A549 (cell line): ENCODE measurements around the gene PTCD2. TPM values are rescaled to one million over a fixed set of nuclear protein-coding genes. Genes with fewer than 3 reads are reported as not detected.

Experiments
- ATAC-seq, 2 experiments: fragments of 200-7000 bp in 1 of 2; fragments of >200 bp in 1 of 2; cut with Nextera tagmentation in 1 of 2; cut with Tn5 transposase in 1 of 2; 3 replicates each; pipeline versions ENCODE4 v1.8.0 to v1.9.1; 2018 to 2020; ENCODE audit warnings: mild to moderate bottlenecking in 1 of 2, moderate library complexity in 1 of 2
- CTCF ChIA-PET: fragments of 300-600 bp; sonication (Branson Sonifier 250); formaldehyde crosslinking; extraction: SDS; loops from one replicate; lab custom pipeline; 2021; ENCODE audit warnings: antibody characterized with exemption, inconsistent platforms; lab: Yijun Ruan, JAX
- POLR2A ChIA-PET: fragments of 350-600 bp; formaldehyde crosslinking; extraction: SDS; loops from one replicate; lab custom pipeline; 2021; ENCODE audit warnings: antibody characterized with exemption, inconsistent platforms; lab: Yijun Ruan, JAX
- DNase-seq, 2 experiments: peaks; one replicate each; pipeline versions ENCODE4 v3.0.0 to v3.0.0-alpha.2; 2011 to 2016; ENCODE audit warnings: low read depth in 1 of 2, low spot score in 1 of 2
- FAIRE-seq: peaks from 2 replicates; lab custom pipeline; 2011; peaks lifted over from hg19 to GRCh38; lab: Jason Lieb, UNC
- H3K27ac ChIP-seq, 2 experiments: fragments of >200 bp; sonication (Bioruptor Twin); formaldehyde crosslinking; 3 replicates each; pipeline ENCODE4 v1.5.1; 2016 to 2017
- H3K4me1 ChIP-seq: fragments of >200 bp; sonication (Bioruptor Twin); formaldehyde crosslinking; 3 replicates; pipeline ENCODE4 v1.6.1; 2016
- H3K4me2 ChIP-seq: fragments of >200 bp; sonication (Bioruptor Twin); formaldehyde crosslinking; 3 replicates; pipeline ENCODE4 v1.6.1; 2016
- H3K4me3 ChIP-seq: fragments of >200 bp; sonication (Bioruptor Twin); formaldehyde crosslinking; 3 replicates; pipeline ENCODE4 v1.5.1; 2016
- H3K9me3 ChIP-seq: fragments of >200 bp; sonication (Bioruptor Twin); formaldehyde crosslinking; 3 replicates; pipeline ENCODE4 v1.6.1; 2016
- CBX8 ChIP-seq: fragments of 200-600 bp; sonication (generic); IDR thresholded peaks from 2 replicates; pipeline ENCODE4 v1.6.1; 2016
- CHD2 ChIP-seq: fragments of 150-350 bp; IDR thresholded peaks from 2 replicates; pipeline ENCODE4 v1.6.1; 2014; ENCODE audit warnings: low read length; ENCODE audit not compliant: partially characterized antibody
- CHD4 ChIP-seq: fragments of 200-600 bp; sonication (generic); IDR thresholded peaks from 2 replicates; pipeline ENCODE4 v1.6.1; 2016; ENCODE audit warnings: antibody characterized with exemption, mild to moderate bottlenecking, borderline replicate concordance
- EHF ChIP-seq: fragments of 250-450 bp; sonication (Bioruptor Pico); IDR thresholded peaks from 2 replicates; pipeline ENCODE4 v1.5.0; 2020; ENCODE audit warnings: mild to moderate bottlenecking
- EP300 ChIP-seq, 2 experiments: fragments of >200 bp; sonication (Bioruptor Twin); formaldehyde crosslinking; IDR thresholded peaks; 2 replicates in 1 of 2; 3 replicates in 1 of 2; pipeline ENCODE4 v1.6.1; 2016 to 2017
- FOSB ChIP-seq: fragments of 250-450 bp; sonication (Bioruptor Pico); IDR thresholded peaks from 2 replicates; pipeline ENCODE4 v1.5.0; 2020; ENCODE audit warnings: mild to moderate bottlenecking, moderate library complexity
- FOSL2 ChIP-seq, 2 experiments: fragments of 450-650 bp in 1 of 2; fragments of >200 bp in 1 of 2; sonication (Bioruptor Twin) in 1 of 2; formaldehyde crosslinking; IDR thresholded peaks; 2 replicates each; pipeline versions ENCODE4 v1.5.0 to v1.6.1; 2016 to 2020; ENCODE audit warnings: mild to moderate bottlenecking in 1 of 2, moderate library complexity in 1 of 2
- HDAC2 ChIP-seq: fragments of 200-600 bp; sonication (generic); IDR thresholded peaks from 2 replicates; pipeline ENCODE4 v1.6.1; 2016
- JUNB ChIP-seq: fragments of >200 bp; sonication (Bioruptor Twin); formaldehyde crosslinking; IDR thresholded peaks from 2 replicates; pipeline ENCODE4 v1.6.1; 2016
- MAZ ChIP-seq: fragments of 150-350 bp; IDR thresholded peaks from 2 replicates; pipeline ENCODE4 v1.6.1; 2014; ENCODE audit warnings: antibody characterized with exemption, low read depth, low read length, borderline replicate concordance
- MYC ChIP-seq: IDR thresholded peaks from 2 replicates; pipeline ENCODE4 v1.6.1; 2012; ENCODE audit warnings: mild to moderate bottlenecking, inconsistent platforms, low read length, improper control_type of control experiment, borderline replicate concordance
- NPAS2 ChIP-seq: fragments of 250-450 bp; sonication (Bioruptor Pico); IDR thresholded peaks from 2 replicates; pipeline ENCODE4 v1.8.0; 2022; ENCODE audit warnings: mild to moderate bottlenecking, moderate library complexity, borderline replicate concordance
- RAD21 ChIP-seq, 2 experiments: fragments of >200 bp in 1 of 2; sonication (Bioruptor Twin) in 1 of 2; formaldehyde crosslinking in 1 of 2; IDR thresholded peaks in 1 of 2; conservative IDR thresholded peaks in 1 of 2; 2 replicates in 1 of 2; 3 replicates in 1 of 2; pipeline ENCODE4 v1.6.1; 2012 to 2018; ENCODE audit warnings: inconsistent platforms in 1 of 2
- SMC3 ChIP-seq: fragments of >200 bp; sonication (Bioruptor Twin); formaldehyde crosslinking; IDR thresholded peaks from 3 replicates; pipeline ENCODE4 v1.6.1; 2018; ENCODE audit warnings: inconsistent platforms
- TFCP2L1 ChIP-seq: fragments of 250-450 bp; sonication (Bioruptor Pico); IDR thresholded peaks from 2 replicates; pipeline ENCODE4 v1.5.0; 2021; ENCODE audit warnings: mild to moderate bottlenecking
- ZNF302 ChIP-seq: fragments of 250-450 bp; sonication (Bioruptor Pico); IDR thresholded peaks from 2 replicates; pipeline ENCODE4 v1.9.0; 2021; ENCODE audit warnings: inconsistent platforms, mild to moderate bottlenecking, moderate library complexity
- whole genome bisulfite sequencing: methylation state at CpG from one replicate; pipeline ENCODE4 v1.1.6; 2017; ENCODE audit errors: missing lambda C conversion rate; 5-methylcytosine and 5-hydroxymethylcytosine counted together
- polyA plus RNA-seq, 4 experiments: library from polyadenylated mRNA; depleted of rRNA in 3 of 4; stranded (reverse); fragments of >200 nt; fragmentation: RNase III in 1 of 4; extraction: RNeasy Plus Mini Kit Qiagen cat#74134 plus additional on column Dnase treatment in 1 of 4; gene quantifications; 2 replicates in 3 of 4; 3 replicates in 1 of 4; pipeline ENCODE4 v1.2.3, GENCODE V29; 2011 to 2017
- TF ChIP-seq, protein P1 (sequence below): fragments of 450-650 bp; IDR thresholded peaks from 2 replicates; pipeline ENCODE4 v1.6.1; 2014; ENCODE audit warnings: antibody characterized with exemption
- TF ChIP-seq, protein P2 (sequence below): fragments of >200 bp; sonication (Bioruptor Twin); formaldehyde crosslinking; IDR thresholded peaks from 3 replicates; pipeline ENCODE4 v1.5.1; 2016
- TF ChIP-seq, protein P3 (sequence below): fragments of >200 bp; sonication (Bioruptor Twin); formaldehyde crosslinking; IDR thresholded peaks from 2 replicates; pipeline ENCODE4 v1.6.1; 2016
- TF ChIP-seq, protein P4 (sequence below): fragments of 250-450 bp; sonication (Bioruptor Pico); IDR thresholded peaks from 2 replicates; pipeline ENCODE4 v1.5.0; 2021; ENCODE audit warnings: mild to moderate bottlenecking, moderate library complexity, borderline replicate concordance
- TF ChIP-seq, protein P5 (sequence below): fragments of 200-600 bp; sonication (generic); IDR thresholded peaks from 2 replicates; pipeline ENCODE4 v1.6.1; 2016; ENCODE audit warnings: antibody characterized with exemption, mild to moderate bottlenecking, moderate library complexity
- TF ChIP-seq, protein P6 (sequence below): IDR thresholded peaks from 2 replicates; pipeline ENCODE4 v1.6.1; 2012
- TF ChIP-seq, protein P7 (sequence below): IDR thresholded peaks from 2 replicates; pipeline ENCODE4 v1.6.1; 2012; ENCODE audit warnings: low read depth, borderline replicate concordance

Gene PTCD2
- polyA plus RNA-seq, 2 of the 4 experiments (the other 2 are of a cell fraction), result 13.2 to 31.1 TPM

DNA sequence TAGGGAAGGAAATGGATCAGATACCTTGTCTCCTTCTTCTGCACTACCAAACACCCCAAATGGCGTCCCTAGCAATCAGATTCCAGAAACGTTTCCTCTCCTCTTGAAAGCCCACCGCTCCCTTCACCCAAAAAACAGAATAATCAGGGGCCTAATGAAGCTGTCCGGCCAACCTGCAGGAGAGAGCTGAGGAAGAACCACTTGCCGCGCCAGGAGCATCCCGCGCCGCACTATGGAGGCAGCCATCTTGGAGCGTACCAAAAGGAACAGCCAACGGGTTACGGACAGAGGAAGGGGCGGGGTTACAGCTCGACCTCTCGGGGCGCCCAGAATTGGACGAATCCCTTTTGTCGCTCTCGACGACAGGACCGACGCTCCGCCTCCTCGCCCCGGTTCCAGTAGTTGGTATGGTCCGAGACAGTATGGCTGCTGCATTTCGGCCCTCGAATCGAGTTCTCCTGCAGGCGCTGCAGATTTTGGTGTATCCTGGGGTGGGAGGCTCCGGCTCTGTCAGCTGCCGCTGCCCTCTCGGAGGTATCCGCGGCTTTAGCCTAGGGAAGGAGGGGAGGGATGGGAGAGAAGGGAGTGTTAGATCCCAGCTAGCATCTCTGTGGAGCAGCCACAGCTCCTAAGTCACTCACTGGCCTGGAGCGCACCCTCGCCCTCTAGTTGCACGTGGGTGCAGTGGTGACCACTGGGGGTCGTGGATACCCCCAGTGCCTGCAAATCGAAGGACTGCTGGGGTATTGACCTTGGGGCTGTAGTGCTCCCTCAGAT, at the start of gene PTCD2, which contains the start of gene MRPS27 (continued):
- TF ChIP-seq, protein P1, sequence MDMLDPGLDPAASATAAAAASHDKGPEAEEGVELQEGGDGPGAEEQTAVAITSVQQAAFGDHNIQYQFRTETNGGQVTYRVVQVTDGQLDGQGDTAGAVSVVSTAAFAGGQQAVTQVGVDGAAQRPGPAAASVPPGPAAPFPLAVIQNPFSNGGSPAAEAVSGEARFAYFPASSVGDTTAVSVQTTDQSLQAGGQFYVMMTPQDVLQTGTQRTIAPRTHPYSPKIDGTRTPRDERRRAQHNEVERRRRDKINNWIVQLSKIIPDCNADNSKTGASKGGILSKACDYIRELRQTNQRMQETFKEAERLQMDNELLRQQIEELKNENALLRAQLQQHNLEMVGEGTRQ, result 0 out of 2 replicates have a peak, but pooled peaks have one; percentile 8
- TF ChIP-seq MAZ (0 out of 2 replicates have a peak, but pooled peaks have one; percentile 49), JUNB (no peak), CHD4 (no peak), EHF (CRISPR knock-in tag) (no peak), NPAS2 (CRISPR knock-in tag) (no peak), FOSB (CRISPR knock-in tag) (no peak), HDAC2 (peak; percentile 90), RAD21 (conservative IDR thresholded peaks at IDR 0.05 in 1 of 2, IDR thresholded peaks at IDR 0.05 in 1 of 2) (peak in 1 of 2 experiments; percentile 26; a peak in 1 of 5 replicates), ZNF302 (CRISPR knock-in tag) (no peak), FOSL2 (IDR thresholded peaks at IDR 0.05) (no peak), FOSL2 (CRISPR knock-in tag; IDR thresholded peaks at IDR 0.05) (no peak), TFCP2L1 (peak; percentile 84; the same call in 1 of the 2 replicates)
- TF ChIP-seq, protein P2, sequence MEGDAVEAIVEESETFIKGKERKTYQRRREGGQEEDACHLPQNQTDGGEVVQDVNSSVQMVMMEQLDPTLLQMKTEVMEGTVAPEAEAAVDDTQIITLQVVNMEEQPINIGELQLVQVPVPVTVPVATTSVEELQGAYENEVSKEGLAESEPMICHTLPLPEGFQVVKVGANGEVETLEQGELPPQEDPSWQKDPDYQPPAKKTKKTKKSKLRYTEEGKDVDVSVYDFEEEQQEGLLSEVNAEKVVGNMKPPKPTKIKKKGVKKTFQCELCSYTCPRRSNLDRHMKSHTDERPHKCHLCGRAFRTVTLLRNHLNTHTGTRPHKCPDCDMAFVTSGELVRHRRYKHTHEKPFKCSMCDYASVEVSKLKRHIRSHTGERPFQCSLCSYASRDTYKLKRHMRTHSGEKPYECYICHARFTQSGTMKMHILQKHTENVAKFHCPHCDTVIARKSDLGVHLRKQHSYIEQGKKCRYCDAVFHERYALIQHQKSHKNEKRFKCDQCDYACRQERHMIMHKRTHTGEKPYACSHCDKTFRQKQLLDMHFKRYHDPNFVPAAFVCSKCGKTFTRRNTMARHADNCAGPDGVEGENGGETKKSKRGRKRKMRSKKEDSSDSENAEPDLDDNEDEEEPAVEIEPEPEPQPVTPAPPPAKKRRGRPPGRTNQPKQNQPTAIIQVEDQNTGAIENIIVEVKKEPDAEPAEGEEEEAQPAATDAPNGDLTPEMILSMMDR, result peak; percentile 36; the same call in 1 of the 3 replicates
- TF ChIP-seq, protein P3, sequence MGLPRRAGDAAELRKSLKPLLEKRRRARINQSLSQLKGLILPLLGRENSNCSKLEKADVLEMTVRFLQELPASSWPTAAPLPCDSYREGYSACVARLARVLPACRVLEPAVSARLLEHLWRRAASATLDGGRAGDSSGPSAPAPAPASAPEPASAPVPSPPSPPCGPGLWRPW, result no peak
- TF ChIP-seq, protein P4, sequence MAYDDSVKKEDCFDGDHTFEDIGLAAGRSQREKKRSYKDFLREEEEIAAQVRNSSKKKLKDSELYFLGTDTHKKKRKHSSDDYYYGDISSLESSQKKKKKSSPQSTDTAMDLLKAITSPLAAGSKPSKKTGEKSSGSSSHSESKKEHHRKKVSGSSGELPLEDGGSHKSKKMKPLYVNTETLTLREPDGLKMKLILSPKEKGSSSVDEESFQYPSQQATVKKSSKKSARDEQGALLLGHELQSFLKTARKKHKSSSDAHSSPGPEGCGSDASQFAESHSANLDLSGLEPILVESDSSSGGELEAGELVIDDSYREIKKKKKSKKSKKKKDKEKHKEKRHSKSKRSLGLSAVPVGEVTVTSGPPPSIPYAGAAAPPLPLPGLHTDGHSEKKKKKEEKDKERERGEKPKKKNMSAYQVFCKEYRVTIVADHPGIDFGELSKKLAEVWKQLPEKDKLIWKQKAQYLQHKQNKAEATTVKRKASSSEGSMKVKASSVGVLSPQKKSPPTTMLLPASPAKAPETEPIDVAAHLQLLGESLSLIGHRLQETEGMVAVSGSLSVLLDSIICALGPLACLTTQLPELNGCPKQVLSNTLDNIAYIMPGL (CRISPR knock-in tag), result 0 out of 2 replicates have a peak, but pooled peaks have one; percentile 46

DNA sequence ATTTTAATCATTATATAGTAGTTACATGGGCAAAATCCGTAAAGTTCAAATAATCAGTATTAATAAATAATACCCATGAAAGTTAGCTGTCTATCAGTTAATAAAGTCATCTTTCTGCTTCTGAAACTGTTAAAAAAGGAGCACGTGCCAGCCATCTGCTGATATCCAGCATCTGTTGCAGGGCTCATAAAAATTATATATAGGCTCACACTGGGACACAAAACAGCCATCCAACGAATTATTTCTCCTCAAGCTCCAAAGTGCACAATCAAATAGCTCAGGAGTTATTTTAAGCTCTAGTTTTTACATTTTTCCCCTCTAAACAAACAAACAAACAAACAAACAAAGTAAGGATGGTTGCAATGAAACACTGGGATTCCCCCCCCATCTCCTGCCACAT, 48.5 kb upstream of the PTCD2 start:
- no peak for TF ChIP-seq CHD2
- TF ChIP-seq CBX8, result no peak
- TF ChIP-seq, protein P5, sequence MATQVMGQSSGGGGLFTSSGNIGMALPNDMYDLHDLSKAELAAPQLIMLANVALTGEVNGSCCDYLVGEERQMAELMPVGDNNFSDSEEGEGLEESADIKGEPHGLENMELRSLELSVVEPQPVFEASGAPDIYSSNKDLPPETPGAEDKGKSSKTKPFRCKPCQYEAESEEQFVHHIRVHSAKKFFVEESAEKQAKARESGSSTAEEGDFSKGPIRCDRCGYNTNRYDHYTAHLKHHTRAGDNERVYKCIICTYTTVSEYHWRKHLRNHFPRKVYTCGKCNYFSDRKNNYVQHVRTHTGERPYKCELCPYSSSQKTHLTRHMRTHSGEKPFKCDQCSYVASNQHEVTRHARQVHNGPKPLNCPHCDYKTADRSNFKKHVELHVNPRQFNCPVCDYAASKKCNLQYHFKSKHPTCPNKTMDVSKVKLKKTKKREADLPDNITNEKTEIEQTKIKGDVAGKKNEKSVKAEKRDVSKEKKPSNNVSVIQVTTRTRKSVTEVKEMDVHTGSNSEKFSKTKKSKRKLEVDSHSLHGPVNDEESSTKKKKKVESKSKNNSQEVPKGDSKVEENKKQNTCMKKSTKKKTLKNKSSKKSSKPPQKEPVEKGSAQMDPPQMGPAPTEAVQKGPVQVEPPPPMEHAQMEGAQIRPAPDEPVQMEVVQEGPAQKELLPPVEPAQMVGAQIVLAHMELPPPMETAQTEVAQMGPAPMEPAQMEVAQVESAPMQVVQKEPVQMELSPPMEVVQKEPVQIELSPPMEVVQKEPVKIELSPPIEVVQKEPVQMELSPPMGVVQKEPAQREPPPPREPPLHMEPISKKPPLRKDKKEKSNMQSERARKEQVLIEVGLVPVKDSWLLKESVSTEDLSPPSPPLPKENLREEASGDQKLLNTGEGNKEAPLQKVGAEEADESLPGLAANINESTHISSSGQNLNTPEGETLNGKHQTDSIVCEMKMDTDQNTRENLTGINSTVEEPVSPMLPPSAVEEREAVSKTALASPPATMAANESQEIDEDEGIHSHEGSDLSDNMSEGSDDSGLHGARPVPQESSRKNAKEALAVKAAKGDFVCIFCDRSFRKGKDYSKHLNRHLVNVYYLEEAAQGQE, result no peak
- TF ChIP-seq MYC, result no peak
- TF ChIP-seq, protein P1, result no peak
- no peak for TF ChIP-seq SMC3
- no peak for TF ChIP-seq RAD21 (conservative IDR thresholded peaks at IDR 0.05 in 1 of 2, IDR thresholded peaks at IDR 0.05 in 1 of 2)
- no peak for TF ChIP-seq EHF (CRISPR knock-in tag)
- TF ChIP-seq, protein P6, sequence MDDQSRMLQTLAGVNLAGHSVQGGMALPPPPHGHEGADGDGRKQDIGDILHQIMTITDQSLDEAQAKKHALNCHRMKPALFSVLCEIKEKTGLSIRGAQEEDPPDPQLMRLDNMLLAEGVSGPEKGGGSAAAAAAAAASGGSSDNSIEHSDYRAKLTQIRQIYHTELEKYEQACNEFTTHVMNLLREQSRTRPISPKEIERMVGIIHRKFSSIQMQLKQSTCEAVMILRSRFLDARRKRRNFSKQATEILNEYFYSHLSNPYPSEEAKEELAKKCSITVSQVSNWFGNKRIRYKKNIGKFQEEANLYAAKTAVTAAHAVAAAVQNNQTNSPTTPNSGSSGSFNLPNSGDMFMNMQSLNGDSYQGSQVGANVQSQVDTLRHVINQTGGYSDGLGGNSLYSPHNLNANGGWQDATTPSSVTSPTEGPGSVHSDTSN, result no peak
- TF ChIP-seq, protein P7, sequence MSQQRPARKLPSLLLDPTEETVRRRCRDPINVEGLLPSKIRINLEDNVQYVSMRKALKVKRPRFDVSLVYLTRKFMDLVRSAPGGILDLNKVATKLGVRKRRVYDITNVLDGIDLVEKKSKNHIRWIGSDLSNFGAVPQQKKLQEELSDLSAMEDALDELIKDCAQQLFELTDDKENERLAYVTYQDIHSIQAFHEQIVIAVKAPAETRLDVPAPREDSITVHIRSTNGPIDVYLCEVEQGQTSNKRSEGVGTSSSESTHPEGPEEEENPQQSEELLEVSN, result no peak
- no peak for TF ChIP-seq EP300 (IDR thresholded peaks at IDR 0.05)
- ATAC-seq, result no peak
- Histone ChIP-seq H3K4me3 (no peak overlapping the region), H3K9me3 (no peaks in the 10 kb centered on the region), H3K27ac (no peak overlapping the region), H3K4me2 (no peak overlapping the region), H3K4me1 (peaks cover 19% of the 10 kb centered on the region)
- no peak for DNase-seq
- 83% methylated on average over 3 of the region's 3 CpGs for WGBS
- no peak for FAIRE-seq
- CTCF ChIA-PET, result interaction anchor here (1.0 to 1.6 kb wide), 3 partner anchors 8 to 20 kb away, joined by 3 to 6 read pairs (median 5); no protein-coding TSS in a partner anchor
- POLR2A ChIA-PET, result interaction anchor here (0.9 kb wide), 1 partner anchor 9 kb away, joined by 3 read pairs; no protein-coding TSS in a partner anchor
